ENCODE results near the gene CNTN1. TPM values are rescaled to one million over a fixed set of nuclear protein-coding genes. Genes with fewer than 3 reads are reported as not detected.

The CNTN1 gene
- total RNA-seq, 4 donors from 2014 or later, result 0.40 to 3.9 (median 0.68) TPM

- no peaks in the 10 kb centered on the region for H3K9me3 ChIP-seq
- H3K4me1 ChIP-seq, result no peaks in the 10 kb centered on the region
- H3K4me3 ChIP-seq, result no peak overlapping the region
- no peaks in the 10 kb centered on the region for H3K27me3 ChIP-seq
- no peak for TF ChIP-seq CTCF (IDR thresholded peaks at IDR 0.05)
- no peak for TF ChIP-seq POLR2A (IDR thresholded peaks at IDR 0.05)
- no peak overlapping the region for H3K27ac ChIP-seq
- no peaks in the 10 kb centered on the region for H3K36me3 ChIP-seq
- DNase-seq, result no peak
Measured at GRCh38 chr12:40831916-40832315, 139.7 kb downstream of the CNTN1 start.

GRCh38 chr12:40832668-40833067 is 140.4 kb downstream of the CNTN1 start:
- H3K4me1 ChIP-seq, result no peaks in the 10 kb centered on the region
- no peak for DNase-seq
- H3K36me3 ChIP-seq, result no peaks in the 10 kb centered on the region
- no peak for TF ChIP-seq POLR2A (IDR thresholded peaks at IDR 0.05)
- TF ChIP-seq CTCF (IDR thresholded peaks at IDR 0.05), result no peak
- no peaks in the 10 kb centered on the region for H3K9me3 ChIP-seq
- no peaks in the 10 kb centered on the region for H3K27me3 ChIP-seq
- H3K4me3 ChIP-seq, result no peak overlapping the region
- H3K27ac ChIP-seq, result no peak overlapping the region

GRCh38 chr12:40833818-40834217 is 141.6 kb downstream of the CNTN1 start:
- TF ChIP-seq POLR2A (IDR thresholded peaks at IDR 0.05), result no peak
- no peak for TF ChIP-seq CTCF (IDR thresholded peaks at IDR 0.05)
- H3K27ac ChIP-seq, result no peak overlapping the region
- no peaks in the 10 kb centered on the region for H3K9me3 ChIP-seq
- H3K4me1 ChIP-seq, result no peaks in the 10 kb centered on the region
- no peaks in the 10 kb centered on the region for H3K27me3 ChIP-seq
- no peak overlapping the region for H3K4me3 ChIP-seq
- no peak for DNase-seq
- no peaks in the 10 kb centered on the region for H3K36me3 ChIP-seq

- DNase-seq, result no peak
- no peak overlapping the region for H3K27ac ChIP-seq
- TF ChIP-seq CTCF (IDR thresholded peaks at IDR 0.05) (no peak), POLR2A (IDR thresholded peaks at IDR 0.05) (no peak)
- H3K4me1 ChIP-seq, result no peaks in the 10 kb centered on the region
- no peaks in the 10 kb centered on the region for H3K36me3 ChIP-seq
- no peaks in the 10 kb centered on the region for H3K27me3 ChIP-seq
- H3K4me3 ChIP-seq, result no peak overlapping the region
- no peaks in the 10 kb centered on the region for H3K9me3 ChIP-seq
Measured at GRCh38 chr12:40834321-40834720, 142.1 kb downstream of the CNTN1 start.

GRCh38 chr12:40837891-40838429 is 145.7 kb downstream of the CNTN1 start:
- no peak for DNase-seq
- Histone ChIP-seq H3K36me3 (no peaks in the 10 kb centered on the region), H3K9me3 (no peaks in the 10 kb centered on the region), H3K27ac (no peak overlapping the region), H3K27me3 (no peaks in the 10 kb centered on the region), H3K4me3 (no peak overlapping the region), H3K4me1 (no peaks in the 10 kb centered on the region)
- TF ChIP-seq CTCF (IDR thresholded peaks at IDR 0.05) (no peak), POLR2A (IDR thresholded peaks at IDR 0.05) (no peak)

- Histone ChIP-seq H3K27me3 (no peaks in the 10 kb centered on the region), H3K27ac (no peak overlapping the region), H3K9me3 (no peaks in the 10 kb centered on the region), H3K4me3 (no peak overlapping the region), H3K36me3 (no peaks in the 10 kb centered on the region), H3K4me1 (no peaks in the 10 kb centered on the region)
- no peak for TF ChIP-seq POLR2A (IDR thresholded peaks at IDR 0.05)
- no peak for TF ChIP-seq CTCF (IDR thresholded peaks at IDR 0.05)
- DNase-seq, result no peak
Measured at GRCh38 chr12:40843495-40843894, 151.3 kb downstream of the CNTN1 start.

Data from Peyer's patch (tissue), 4 donors.